Amniotic epithelial cell (primary cell): ENCODE data around the gene DPEP2.
A peak's percentile ranks its signal among the peaks of the same experiment; 100 is the strongest.
"Not testable (repeated sequence)": the region's sequence is repeated elsewhere in the genome, so short reads cannot be mapped to it uniquely, and the experiment has no call there.

Source experiments
- DNase-seq: peaks from one replicate; pipeline ENCODE4 v3.0.0-alpha.2; 2010; ENCODE audit warnings: low read depth

Gene DPEP2

GRCh38 chr16:68005211-68005610 lies 5.9 kb upstream of the DPEP2 start:
- DNase-seq, result no peak

- no peak for DNase-seq
Measured at GRCh38 chr16:68003031-68003430, 3.7 kb upstream of the DPEP2 start.

- DNase-seq, result no peak
Measured at GRCh38 chr16:68000450-68000849, 1.2 kb upstream of the DPEP2 start.

GRCh38 chr16:67999985-68000384 lies 701 bp upstream of the DPEP2 start:
- no peak for DNase-seq

GRCh38 chr16:67998231-67998778 lies 979 bp downstream of the DPEP2 start:
- DNase-seq, result not testable (repeated sequence)

GRCh38 chr16:67996666-67997065 lies 2.6 kb downstream of the DPEP2 start:
- DNase-seq, result no peak

- no peak for DNase-seq
Measured at GRCh38 chr16:67995423-67995822, 3.9 kb downstream of the DPEP2 start.

GRCh38 chr16:67994040-67994408 lies 5.3 kb downstream of the DPEP2 start:
- not testable (repeated sequence) for DNase-seq

GRCh38 chr16:67993207-67994039 lies 5.9 kb downstream of the DPEP2 start:
- peak; percentile 21 for DNase-seq

GRCh38 chr16:67992661-67993206 lies 6.5 kb downstream of the DPEP2 start:
- no peak for DNase-seq

GRCh38 chr16:67990018-67990386 lies 9.3 kb downstream of the DPEP2 start:
- no peak for DNase-seq

- no peak for DNase-seq
Measured at GRCh38 chr16:67989322-67990017, 9.8 kb downstream of the DPEP2 start.

GRCh38 chr16:67988675-67989074 lies 10.6 kb downstream of the DPEP2 start:
- DNase-seq, result no peak

- DNase-seq, result no peak
Measured at GRCh38 chr16:67987460-67988160, 11.7 kb downstream of the DPEP2 start.

- DNase-seq, result no peak
Measured at GRCh38 chr16:67986949-67987348, 12.3 kb downstream of the DPEP2 start.

GRCh38 chr16:67982011-67982696 lies 17.1 kb downstream of the DPEP2 start:
- DNase-seq, result no peak

- no peak for DNase-seq
Measured at GRCh38 chr16:67979955-67980678, 19.2 kb downstream of the DPEP2 start, which contains the start of gene DPEP3. TSS of gene DPEP3 (minus strand) at chr16:67980499. CDS start at chr16:67980380, 119 bp downstream.

GRCh38 chr16:67977469-67978227 lies 21.6 kb downstream of the DPEP2 start:
- DNase-seq, result no peak

- no peak for DNase-seq
Measured at GRCh38 chr16:67977005-67977404, 22.3 kb downstream of the DPEP2 start.

- DNase-seq, result no peak
Measured at GRCh38 chr16:67976205-67976604, 23.1 kb downstream of the DPEP2 start.
